NCI-H526 treated with DMSO at 0.1 percent for 48 hours (cell line): ENCODE data around the gene PI4KA.
"Not testable (repeated sequence)": the region's sequence is repeated elsewhere in the genome, so short reads cannot be mapped to it uniquely, and the experiment has no call there.

ENCODE experiments used
- DNase-seq: peaks from one replicate; lab custom pipeline; 2025; lab: John Stamatoyannopoulos, UW

Gene PI4KA

DNA sequence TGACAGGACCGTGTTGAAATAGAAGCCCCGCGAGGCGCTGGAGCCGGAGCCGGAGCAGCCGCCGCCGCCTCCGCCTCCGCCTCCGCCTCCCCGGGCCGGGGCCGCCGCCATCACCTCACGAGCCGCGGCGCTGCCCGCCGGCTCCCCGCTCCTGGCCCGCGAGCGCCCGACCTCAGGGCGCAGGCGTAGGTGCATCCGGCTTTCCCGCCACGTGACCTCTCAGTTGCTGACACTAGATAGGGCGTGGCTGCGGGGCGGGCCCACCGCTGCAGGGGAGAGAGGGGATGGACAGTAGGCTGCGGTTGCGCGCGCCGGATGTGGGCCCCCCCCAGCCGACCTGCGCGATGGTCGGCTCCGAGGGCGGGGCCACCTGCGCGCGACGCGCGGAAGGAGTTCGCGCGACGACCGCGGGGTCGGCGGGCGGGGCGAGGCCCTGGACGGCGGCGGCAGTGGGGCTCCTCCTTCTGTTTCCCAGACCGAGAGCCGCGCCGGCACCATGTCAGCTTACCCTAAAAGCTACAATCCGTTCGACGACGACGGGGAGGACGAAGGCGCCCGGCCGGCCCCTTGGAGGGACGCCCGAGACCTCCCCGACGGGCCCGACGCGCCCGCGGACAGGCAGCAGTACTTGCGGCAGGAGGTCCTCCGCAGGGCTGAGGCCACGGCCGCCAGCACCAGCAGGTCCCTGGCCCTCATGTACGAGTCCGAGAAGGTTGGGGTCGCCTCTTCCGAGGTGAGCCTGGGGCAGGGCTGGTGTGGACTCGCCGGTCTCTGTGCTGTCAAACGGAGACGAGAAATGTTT, at the start of gene PI4KA, which contains the start of gene SNAP29:
PI4KA (minus strand) TSS at position 197 of the 802 bp plus-strand sequence; CDS start at position 111, 86 bp downstream.
SNAP29 (plus strand) TSS at position 393 of the 802 bp plus-strand sequence; CDS start at position 497, 104 bp downstream.
- peak; percentile 91 for DNase-seq

DNA sequence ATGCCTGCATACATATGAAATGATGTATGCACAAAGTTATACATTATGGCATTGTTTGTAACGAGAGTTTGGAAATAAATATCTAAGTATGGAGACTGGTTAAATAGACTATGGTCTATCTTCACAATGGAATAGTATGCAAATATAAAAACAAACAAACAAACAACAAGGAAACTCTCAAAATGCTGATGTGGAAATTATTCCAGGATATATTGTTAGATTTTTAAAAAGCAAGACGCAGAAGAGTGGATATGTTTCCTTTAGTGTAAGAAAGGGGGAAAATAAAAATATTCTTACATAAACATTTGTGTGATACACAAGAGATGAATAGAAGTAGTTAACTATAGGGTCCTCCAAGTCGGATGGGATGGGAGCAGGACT, 47.8 kb upstream of the PI4KA start:
- no peak for DNase-seq

DNA sequence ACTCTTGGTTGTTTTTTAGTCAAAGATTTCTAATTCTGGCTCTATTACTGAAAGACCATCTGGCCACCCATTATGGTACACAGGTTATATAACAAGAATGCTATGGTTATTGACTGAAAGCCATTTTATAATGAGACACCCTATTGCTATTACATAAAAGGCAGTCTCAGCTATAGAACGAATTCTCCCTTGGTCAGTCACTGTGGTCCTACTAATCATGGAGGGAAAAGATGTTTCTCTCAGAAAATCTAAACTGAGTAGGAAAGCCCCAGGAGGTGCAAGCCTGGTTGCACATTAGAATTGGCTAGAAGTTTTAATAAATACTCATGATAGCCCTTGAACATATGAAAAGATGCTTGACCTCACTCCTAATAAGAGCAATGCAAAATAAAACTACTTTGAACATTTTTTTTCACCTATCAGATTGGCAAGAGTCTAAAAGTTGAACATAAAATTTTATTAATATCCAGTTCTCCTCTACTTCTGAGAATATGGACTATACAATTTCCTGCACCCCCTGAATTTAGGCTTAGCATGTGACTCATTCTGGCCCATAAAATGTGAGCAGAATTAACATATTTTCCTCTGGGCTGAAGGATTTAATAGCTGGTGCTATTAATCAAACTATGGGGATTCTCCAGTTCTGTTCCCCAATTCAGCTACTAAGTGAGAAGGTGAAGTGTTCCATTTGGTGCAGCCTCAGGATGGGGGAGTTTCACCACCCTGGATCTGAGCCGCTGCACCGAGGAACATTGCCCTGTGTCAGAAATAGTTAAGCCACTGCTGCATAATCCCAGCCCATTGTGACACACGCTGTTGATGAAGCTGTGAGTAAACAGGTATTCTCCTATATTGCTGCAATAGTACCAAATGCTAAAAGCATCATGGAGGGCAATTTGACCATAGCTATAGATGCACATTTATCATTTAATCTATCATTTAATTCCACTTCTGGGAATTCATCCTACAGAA, 47.1 kb upstream of the PI4KA start:
- DNase-seq = no peak

DNA sequence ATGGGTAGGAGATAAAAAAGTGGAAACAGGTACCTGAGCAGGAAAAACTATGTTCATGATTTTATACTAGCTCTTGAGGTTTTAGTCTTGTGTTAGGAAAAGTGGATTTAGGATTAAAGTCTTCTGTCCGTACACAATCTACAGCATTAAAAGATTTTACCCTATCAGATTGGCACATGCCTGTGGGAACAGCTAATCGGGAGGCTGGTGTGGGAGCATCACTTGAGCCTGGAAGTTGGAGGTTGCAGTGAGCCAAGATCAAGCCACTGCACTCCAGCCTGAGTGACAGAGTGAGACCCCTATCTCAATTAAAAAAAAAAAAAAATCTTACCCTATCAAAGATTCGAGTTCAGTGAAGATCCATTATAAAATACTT, 46.4 kb upstream of the PI4KA start:
- DNase-seq = no peak

DNA sequence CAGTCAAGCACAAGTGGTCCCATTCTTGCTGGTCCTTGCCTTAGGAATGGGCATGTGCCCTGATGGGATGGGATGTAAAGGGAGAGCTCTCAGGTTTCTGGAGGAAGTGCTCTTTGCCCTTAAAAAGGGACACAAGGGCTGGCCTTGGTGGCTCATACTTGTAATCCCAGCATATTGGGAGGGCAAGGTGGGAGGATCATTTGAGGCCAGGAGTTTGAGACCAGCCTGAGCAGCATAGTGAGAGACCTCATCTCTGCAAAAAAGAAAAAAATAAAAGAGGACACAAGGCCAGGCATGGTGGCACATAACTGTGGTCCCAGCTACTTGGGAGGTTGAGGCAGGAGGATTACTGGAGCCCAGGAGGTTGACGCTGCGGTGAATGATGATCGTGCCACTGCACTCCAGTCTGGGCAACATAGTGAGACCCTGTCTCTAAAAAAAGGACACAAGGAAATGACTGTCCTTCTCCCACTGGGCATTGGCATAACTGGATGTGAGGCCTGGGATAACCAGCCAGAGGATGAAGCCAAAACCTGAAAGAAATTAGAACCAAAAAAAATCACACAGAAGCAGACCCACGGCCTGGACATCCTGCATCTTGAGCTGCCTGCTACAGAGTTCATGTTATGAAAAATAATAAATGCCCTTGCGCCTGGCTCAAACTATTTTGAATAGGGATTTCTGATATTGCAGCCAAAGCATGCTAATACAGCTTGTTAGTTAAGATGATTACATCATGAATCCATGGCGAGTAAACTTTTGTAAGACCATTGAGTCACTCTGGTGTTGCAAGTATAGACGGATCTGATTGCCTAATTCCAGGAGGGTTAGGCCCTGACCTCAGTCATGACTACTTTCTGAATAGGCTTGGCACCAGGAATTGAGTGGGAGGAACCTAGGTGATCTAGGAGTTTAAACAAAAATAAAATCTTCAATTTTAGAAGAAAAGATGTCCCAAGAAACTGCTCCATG, 45.7 kb upstream of the PI4KA start:
- no peak for DNase-seq

DNA sequence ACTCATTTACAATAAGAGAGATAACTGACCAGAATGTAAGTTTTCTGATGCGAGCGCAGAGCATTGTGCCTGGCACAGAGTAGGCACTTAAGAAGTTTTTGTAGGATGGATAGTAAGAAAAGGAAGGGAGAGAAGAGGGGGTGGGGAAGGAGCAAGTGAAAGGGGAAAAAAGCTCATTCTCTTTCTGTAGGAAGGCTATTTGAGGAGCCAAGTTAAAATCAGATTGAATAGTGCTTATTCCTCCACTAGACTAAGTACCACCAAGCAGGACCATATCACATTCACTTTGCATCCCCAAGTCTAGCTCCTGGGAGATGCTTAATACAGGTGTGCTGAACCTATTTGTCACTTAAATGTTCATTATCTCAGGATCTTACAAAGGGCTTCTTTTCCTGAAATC, 44.5 kb upstream of the PI4KA start:
- DNase-seq = no peak

DNA sequence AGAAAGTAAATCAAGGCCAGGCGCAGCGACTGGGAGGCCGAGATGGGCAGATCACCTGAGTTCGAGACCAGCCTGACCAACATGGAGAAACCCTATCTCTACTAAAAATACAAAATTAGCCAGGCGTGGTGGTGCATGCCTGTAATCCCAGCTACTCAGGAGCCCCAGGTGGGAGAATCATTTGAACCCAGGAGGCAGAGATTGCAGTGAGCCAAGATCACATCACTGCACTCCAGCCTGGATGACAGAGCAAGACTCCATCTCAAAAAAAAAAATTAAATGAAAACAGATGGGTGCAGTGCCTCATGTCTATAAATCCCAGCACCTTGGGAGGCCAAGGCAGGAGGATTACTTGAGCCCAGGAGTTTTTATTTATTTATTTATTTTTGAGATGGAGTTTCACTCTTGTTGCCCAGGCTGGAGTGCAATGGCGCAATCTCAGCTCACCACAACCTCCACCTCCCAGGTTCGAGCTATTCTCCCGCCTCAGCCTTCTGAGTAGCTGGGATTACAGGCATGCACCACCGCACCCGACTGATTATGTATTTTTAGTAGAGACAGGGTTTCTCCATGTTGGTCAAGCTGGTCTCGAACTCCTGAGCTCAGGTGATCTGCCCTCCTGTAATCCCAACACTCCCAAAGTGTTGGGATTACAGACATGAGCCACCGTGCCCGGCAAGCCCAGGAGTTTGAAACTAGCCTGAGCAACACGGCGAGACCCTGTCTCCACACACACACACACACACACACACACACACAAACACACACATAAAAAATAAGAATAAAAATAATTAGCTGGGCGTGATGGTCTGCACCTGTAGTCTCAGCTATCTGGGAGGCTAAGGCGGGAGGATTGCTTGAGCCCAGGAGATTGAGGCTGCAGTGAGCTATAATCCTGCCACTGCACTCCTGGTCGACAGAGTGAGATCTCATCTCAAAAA, 42.8 kb upstream of the PI4KA start:
- DNase-seq = not testable (repeated sequence)

DNA sequence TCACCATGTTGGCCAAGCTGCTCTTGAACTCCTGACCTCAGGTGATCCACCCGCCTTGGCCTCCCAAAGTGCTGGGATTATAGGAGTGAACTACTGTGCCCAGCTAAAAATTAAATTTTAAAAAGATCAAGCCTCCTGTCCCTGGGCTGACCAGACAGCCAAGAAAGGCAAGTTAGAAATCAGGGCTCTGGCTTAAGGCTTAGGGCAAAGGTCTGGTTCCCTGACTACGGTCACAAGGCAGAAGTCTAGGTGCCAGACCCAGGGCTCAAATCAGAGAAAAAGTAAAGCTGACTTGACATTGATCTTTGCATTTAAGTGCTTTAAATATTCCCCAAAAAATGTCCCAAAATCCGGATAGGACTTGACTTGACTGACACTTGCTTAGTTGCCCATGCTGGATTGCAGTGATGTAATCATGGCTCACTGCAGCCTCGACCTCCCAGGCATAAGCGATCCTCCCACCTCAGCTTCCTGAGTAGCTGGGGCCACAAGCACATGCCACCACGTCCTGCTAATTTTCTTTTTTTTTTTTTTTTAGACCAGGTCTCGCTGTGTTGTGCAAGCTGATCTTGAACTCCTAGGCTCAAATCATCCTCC, 41.3 kb upstream of the PI4KA start:
- DNase-seq = no peak

DNA sequence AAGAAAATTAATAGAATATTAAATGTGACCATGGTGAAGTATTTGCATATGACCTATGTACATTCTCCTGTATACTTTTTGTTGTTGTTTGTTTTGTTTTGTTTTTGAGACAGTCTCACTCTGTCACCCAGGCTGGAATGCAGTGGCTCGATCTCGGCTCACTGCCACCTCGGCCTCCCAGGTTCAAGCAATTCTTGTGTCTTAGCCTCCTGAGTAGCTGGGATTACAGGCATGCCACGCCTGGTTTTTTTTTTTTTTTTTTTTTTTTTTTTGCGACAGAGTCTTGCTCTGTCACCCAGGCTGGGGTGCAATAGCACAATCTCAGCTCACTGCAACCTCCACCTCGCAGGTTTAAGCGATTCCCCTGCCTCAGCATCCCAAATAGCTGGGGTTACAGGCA, 39.1 kb upstream of the PI4KA start:
- not testable (repeated sequence) for DNase-seq

DNA sequence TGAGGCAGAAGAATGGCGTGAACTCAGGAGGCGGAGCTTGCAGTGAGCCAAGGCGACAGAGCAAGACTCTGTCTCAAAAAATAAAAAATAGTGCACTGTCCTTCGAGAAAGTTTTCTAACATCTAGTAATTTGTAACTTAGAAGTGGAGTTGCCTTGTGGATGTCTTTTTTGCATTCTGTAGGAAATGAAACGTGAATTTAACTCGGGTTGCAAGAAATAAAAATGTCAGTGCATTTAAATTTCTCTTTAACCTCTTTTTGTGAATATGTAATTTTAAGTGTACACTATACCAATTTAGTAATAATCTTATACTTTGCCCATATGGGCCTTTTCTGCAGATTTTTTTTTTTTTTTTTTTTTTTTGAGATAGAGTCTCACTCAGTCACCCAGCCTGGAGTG, 32.4 kb upstream of the PI4KA start:
- no peak for DNase-seq

DNA sequence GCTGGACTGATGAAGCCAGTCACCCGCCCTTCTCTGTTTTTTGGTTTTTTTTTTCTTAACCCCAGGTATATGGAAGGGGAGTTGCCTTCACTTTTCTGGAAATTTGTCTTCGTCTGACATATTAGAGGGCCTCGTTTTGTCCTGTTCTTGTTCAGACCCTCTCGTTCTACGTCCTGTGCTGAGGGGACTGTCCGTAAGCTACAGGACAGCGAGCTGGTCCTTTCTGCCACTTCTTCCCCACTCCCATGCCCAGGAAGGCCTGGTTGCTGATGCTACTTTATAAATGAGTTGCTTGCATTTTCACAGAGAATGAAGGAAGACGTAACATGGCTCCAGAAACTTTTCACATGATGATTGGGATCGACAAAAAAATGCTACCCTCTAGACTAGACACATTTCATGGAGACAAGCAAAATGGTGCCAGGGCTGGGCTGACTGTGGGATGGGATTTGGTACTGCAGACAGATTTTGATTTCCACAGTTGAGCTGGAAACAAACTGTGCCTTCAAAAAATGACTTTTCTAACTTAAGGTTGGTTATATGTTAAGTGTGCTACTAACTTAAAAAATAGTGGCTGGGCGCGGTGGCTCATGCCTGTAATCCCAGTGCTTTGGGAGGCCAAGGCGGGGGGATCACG, 31.4 kb upstream of the PI4KA start:
- no peak for DNase-seq

DNA sequence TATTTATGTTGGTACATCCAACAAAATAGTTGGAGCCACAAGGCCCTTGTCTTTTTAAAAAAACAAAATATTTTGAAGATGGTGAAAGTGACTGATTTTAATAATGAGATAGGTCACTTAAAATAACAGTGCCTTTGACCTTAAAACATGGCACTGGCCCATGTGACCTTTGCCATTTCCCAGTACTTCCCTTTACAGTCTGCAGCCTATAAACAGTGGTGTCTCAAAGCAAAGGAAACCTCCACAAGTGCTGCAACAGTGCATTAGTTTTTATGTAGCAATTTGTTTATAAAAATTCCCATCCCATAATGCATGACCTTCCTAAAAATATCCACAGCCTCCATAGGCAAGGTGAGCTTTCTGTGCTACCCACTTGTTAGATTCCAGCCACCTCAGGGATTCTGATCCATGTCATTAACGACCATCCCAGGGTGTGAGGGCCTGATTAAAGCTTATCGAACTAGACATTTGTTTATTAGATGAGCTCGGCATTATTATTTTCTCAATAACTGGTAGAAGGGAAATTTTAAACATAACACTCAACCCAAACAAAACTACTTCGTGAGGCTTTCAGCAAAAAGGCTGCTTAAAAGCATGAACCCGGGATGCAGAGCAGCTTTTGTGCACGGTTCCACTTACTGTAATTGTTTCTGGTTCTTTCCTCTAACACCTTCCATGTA, 30.6 kb upstream of the PI4KA start:
- no peak for DNase-seq

DNA sequence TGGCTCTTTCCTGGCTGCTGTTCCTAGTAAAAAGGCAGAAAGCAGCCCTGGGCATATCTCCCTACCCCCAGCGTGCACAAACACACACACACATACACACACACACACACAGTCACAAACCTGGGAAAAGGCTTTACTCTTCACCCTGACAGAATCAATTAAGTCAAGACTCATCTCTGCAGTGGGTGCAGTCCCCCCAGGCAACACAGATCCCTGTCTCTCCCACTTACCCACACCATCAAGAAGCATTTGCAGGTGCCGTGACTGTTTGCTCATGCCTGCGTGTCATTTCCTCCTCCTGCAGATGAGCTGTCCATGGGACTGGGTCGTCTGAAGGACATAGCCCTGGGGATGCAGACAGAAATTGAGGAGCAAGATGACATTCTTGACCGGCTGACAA, 28.8 kb upstream of the PI4KA start:
- DNase-seq = no peak

DNA sequence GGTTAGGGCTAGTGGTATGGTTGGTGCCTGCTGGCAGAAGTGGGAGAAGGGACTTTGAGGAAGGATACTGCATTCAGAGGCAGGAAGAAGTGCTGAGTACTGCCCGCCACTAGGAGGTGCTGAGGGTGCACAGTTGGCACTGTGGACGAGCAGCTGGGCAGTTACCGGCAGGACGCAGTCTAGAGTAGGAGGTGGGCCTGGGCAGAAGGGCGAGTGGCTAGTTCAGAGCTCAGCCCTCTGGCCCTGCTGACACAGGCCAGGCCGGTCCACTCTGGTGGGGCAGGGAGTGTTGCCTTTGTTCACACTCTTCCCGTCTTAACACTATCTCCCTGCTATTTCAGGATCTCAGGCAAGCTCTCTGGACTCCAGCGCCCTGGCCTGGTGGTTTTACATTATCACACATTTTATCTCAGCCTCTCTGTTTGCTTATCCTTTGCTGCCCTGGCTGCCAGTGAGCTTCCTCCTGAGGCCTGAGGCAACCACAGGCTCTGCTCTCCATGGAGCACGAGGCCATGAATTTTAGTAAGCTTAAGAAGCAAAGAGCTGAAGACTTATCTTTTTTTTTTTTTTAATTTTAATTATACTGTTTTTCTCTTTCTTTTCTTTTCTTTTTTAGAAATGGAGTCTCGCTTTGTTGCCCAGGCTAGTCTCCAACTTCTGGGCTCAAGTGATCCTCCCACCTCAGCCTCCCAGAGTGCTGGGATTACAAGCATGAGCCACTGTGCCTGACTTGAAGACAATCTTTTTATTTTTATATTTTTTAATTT, 27.1 kb upstream of the PI4KA start:
- peak; percentile 54 for DNase-seq

DNA sequence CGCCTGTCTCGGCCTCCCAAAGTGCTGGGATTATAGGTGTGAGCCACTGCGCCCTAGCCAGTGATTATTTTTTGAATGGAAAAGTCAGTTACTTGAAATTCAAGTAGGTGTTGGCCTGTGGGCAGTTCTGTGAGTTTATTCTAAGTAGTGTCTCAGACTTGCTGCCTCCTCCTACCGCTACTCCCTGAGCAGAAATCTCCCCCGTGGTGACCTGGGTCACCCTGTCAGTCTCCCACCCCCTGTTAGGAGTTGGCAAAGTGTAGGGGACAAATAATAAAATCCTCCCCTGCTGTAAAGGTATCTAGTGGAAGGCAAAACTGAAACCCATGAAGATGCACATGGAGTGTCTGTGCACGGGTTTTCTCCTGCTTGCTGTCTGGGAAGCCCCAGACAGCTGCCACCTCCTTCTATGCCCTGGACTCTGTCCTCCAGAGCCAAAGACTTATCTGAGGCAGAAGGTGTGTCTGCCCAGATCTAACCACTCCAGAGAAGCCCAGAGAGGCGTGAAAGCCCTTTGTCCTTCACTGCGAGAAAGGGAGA, 26.5 kb upstream of the PI4KA start:
- DNase-seq = no peak

DNA sequence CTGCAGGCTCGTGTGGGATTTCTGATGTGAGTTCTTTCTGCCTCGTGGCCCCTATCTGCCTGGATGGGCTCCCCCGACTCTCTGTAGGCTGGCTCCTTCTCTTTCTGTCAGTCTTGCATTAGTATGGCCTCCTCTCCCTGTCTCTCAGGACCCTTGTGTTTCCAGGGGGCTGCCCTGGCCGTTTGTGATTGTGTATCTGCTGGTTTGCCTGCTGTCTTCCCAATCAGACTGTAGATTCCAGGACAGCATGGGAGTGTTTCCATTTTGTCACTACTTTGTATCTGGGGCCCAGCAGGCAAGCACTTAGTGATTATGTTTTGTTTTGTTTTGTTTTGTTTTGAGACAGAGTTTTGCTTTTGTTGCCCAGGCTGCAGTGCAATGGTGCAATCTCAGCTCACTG, 25.8 kb upstream of the PI4KA start:
- DNase-seq = no peak

DNA sequence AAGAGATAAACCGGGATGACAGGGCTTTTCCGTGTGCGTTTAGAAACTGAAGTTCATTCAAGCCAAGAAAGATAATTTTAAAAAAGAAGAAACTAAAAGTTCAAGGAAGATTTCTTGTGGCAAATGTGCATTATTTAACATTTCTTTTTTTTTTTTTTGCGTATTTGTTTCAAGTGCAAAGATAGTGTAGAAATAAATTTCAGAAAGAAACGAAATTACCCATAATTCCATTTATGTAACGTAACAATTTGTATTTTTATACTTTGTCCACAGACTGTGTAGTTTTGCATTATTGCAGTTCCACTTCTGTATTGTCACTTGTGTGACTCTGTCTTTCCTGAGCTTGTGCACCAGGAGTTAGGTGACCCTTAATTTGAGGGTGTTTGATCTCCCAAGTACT, 24.2 kb upstream of the PI4KA start:
- no peak for DNase-seq
